Measurements from ENCODE around the gene JCAD.

JCAD gene

DNA sequence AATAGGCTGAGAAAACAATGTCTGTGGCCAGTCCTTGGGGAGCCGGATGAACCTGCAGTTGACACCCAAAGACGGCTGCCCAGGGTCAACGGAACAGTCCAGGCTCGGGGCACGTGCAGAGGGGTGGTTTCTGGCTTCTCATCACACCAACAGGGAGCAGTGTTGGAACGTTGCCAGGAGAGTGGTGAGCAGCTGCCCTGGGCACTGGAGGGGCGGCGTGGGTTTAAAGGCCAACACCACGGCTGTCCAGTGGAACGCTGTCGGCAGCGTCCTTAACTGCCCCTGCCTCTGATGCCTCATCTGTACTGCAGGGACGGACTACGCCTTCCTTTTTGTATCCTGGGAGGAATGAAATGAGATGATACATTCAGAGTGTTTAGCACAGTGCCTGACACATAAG lies 19.8 kb downstream of the JCAD start:
- DNase-seq (ENCODE audit: insufficient read length, low spot score), result no peak
- TF ChIP-seq, protein P1, sequence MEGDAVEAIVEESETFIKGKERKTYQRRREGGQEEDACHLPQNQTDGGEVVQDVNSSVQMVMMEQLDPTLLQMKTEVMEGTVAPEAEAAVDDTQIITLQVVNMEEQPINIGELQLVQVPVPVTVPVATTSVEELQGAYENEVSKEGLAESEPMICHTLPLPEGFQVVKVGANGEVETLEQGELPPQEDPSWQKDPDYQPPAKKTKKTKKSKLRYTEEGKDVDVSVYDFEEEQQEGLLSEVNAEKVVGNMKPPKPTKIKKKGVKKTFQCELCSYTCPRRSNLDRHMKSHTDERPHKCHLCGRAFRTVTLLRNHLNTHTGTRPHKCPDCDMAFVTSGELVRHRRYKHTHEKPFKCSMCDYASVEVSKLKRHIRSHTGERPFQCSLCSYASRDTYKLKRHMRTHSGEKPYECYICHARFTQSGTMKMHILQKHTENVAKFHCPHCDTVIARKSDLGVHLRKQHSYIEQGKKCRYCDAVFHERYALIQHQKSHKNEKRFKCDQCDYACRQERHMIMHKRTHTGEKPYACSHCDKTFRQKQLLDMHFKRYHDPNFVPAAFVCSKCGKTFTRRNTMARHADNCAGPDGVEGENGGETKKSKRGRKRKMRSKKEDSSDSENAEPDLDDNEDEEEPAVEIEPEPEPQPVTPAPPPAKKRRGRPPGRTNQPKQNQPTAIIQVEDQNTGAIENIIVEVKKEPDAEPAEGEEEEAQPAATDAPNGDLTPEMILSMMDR (IDR thresholded peaks at IDR 0.05; ENCODE audit: insufficient read depth, missing control alignments), result no peak
- FAIRE-seq, result no peak

DNA sequence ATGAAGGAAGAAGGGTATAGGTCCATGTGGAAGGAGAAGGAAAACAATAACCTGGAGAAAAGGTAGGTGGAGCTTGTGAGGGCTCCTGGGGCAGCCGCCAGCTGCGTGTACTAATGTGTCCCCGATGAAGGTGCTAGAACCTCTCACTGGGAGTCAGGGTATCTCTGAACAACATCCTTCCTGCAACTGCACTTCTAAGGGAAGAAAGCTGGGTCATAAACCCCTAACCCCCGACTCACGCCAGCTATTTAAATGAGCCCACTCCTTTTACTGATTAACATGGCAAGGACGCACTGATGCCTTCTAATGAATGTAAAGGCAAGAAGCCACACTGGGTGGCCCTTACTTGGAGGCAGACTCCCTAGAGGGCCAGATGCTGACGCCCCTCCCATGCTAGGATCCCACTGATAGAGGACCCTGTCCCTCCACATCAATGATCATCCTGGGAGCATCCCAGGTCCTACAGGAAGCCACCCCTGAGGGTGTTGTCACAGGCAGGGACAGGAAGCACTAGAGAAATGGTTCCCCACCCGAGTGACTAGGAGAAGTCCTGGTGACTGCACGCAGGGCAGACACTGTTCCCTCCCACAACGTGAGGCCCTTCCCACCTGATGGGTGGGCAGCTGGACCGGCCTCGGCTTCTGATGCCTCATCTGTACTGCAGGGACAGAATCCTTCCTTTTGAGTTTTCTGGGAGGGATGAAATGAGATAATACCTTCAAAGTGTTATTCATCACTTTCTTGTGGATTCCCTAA lies 20.4 kb downstream of the JCAD start:
- DNase-seq (ENCODE audit: insufficient read length, low spot score) (no peak), FAIRE-seq (no peak)
- TF ChIP-seq, protein P1 (IDR thresholded peaks at IDR 0.05; ENCODE audit: insufficient read depth, missing control alignments), result no peak

DNA sequence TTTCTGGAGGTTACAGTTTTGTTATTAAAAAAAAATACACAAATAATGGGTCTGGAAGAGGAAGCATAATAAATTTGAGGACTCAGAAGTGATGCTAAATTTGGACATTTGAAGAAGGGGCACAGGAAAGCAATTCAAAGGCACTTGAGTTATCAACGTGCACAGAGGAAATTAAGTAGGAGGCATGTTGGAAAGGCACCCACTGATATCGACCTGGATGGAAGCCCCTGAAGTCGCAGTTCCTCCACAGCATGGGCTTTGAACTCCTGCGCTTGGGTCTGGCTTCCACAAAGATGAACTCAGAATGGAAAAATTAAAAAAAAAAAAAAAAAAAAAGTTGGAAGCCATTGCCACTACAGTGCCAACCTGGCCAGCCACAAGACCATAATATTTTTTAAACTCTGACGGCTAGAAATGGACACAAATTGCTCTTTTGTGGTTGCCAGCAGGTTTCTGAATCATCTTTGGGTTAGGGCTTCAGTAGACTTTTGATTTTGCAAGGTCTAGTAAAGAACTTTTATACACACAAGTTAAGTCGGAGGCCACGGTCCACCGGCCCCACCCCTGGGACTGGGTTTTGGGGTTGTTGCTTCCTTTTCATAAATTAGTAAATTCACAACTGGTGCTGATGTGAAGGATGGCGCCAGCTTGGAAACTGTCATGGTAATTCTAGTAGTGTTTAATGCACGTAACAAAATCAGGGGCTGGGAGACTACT lies 21.6 kb downstream of the JCAD start:
- DNase-seq (ENCODE audit: insufficient read length, low spot score) (no peak), FAIRE-seq (no peak)
- TF ChIP-seq, protein P1 (IDR thresholded peaks at IDR 0.05; ENCODE audit: insufficient read depth, missing control alignments), result no peak

DNA sequence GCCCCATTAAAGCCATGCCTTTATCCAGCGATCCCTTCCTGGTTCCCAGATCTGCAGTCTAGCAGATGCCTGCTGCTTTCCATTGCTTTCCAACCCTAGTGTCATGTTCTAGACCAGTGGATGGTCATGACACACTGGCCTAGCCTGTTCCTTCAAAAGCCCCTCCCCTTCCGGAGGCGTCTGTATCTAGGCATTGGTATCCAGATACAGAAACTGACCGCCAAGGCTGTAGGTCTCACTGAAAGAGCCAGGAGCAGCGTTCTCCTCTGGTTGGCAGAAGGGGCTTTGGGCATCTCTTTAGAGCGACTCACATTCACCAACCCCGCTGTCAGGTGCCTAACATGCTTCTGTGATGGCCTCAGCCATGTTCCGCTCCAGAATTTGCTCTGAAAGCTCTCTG lies 22.6 kb downstream of the JCAD start:
- TF ChIP-seq, protein P1 (IDR thresholded peaks at IDR 0.05; ENCODE audit: insufficient read depth, missing control alignments), result no peak
- no peak for DNase-seq (ENCODE audit: insufficient read length, low spot score)
- FAIRE-seq, result no peak

DNA sequence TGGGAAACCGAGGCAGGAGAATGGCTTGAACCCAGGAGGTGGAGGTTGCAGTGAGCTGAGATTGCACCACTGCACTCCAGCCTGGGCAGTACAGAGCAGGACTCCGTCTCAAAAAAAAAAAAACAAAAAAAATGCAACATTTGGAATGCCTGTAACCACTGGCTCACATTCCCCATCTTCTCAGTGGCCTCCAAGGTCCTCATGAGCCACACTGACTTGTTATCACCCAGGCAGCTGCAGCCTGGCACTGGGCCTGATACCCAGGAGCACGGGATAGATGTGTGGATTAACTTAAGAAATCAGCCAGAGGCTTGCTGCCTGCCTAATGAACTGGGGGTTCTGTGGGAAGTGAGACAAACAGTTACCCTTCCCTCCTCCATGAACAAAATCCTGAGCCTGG lies 23.0 kb downstream of the JCAD start:
- DNase-seq (ENCODE audit: insufficient read length, low spot score) (no peak), FAIRE-seq (no peak)
- TF ChIP-seq, protein P1 (IDR thresholded peaks at IDR 0.05; ENCODE audit: insufficient read depth, missing control alignments), result no peak

DNA sequence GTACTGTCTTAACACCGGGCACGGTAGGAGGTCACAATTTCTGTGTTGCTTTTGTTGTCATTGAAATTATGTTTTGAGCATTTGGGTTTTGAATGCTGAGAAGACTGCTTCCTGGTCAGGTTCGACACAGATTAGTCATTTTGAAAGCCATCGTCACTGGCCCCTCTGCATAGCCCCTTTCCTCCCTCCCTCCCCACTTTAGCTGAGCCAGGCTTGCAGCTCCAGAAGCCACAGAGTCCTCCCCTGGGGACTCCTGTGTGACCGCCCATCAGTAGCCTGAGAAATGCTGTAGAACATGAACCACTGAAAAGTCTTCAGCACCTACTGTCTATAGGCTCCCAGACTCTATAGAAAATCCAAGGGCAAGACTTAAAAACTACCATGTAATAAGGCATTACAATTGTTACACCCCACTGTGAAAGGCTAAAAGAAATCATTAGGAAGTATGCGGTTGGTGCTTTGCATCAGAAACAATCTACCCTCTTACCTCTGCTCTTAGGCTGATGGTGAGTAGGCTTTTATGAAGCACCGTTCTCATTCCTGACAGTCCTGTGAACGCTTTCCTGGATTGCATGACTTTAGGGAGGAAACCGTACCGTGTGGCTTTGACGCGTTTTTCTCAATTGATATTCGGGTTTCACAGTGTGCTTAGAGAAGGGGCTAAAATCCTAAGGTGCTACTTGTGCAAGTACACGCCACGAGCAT lies 24.8 kb downstream of the JCAD start:
- TF ChIP-seq, protein P1 (IDR thresholded peaks at IDR 0.05; ENCODE audit: insufficient read depth, missing control alignments), result no peak
- DNase-seq (ENCODE audit: insufficient read length, low spot score) (no peak), FAIRE-seq (no peak)
